ENCODE measurements around the gene VAV2.

The VAV2 gene

GRCh38 chr9:133811471-133811870, 180.7 kb downstream of the VAV2 start:
- no peak for DNase-seq

- DNase-seq, result no peak
Measured at GRCh38 chr9:133810556-133811195, 181.4 kb downstream of the VAV2 start.

- no peak for DNase-seq
Measured at GRCh38 chr9:133809335-133809734, 182.8 kb downstream of the VAV2 start.

- no peak for DNase-seq
Measured at GRCh38 chr9:133807818-133808217, 184.3 kb downstream of the VAV2 start.

- DNase-seq, result no peak
Measured at GRCh38 chr9:133807037-133807436, 185.1 kb downstream of the VAV2 start.

GRCh38 chr9:133806623-133807010, 185.5 kb downstream of the VAV2 start:
- no peak for DNase-seq

- DNase-seq, result no peak
Measured at GRCh38 chr9:133805876-133806622, 186.1 kb downstream of the VAV2 start.

- DNase-seq, result no peak
Measured at GRCh38 chr9:133804199-133804598, 187.9 kb downstream of the VAV2 start.

- no peak for DNase-seq
Measured at GRCh38 chr9:133803745-133804144, 188.4 kb downstream of the VAV2 start.

- DNase-seq, result no peak
Measured at GRCh38 chr9:133803028-133803585, 189.0 kb downstream of the VAV2 start.

GRCh38 chr9:133801739-133802138, 190.4 kb downstream of the VAV2 start:
- DNase-seq, result no peak

- DNase-seq, result no peak
Measured at GRCh38 chr9:133800266-133800665, 191.9 kb downstream of the VAV2 start.

- DNase-seq, result no peak
Measured at GRCh38 chr9:133799716-133800115, 192.4 kb downstream of the VAV2 start.

GRCh38 chr9:133799106-133799505, 193.0 kb downstream of the VAV2 start:
- no peak for DNase-seq

GRCh38 chr9:133798160-133798559, 194.0 kb downstream of the VAV2 start:
- no peak for DNase-seq

- DNase-seq, result no peak
Measured at GRCh38 chr9:133797406-133798105, 194.6 kb downstream of the VAV2 start.

- DNase-seq, result no peak
Measured at GRCh38 chr9:133796562-133796961, 195.6 kb downstream of the VAV2 start.

GRCh38 chr9:133795049-133795448, 197.1 kb downstream of the VAV2 start:
- DNase-seq, result no peak

- DNase-seq, result no peak
Measured at GRCh38 chr9:133794016-133794760, 197.9 kb downstream of the VAV2 start.

GRCh38 chr9:133793471-133793870, 198.7 kb downstream of the VAV2 start:
- no peak for DNase-seq

- peak; percentile 60 to 64 for DNase-seq
Measured at GRCh38 chr9:133792721-133793470, 199.2 kb downstream of the VAV2 start.

Data from stimulated activated CD4-positive, alpha-beta T cell treated with anti-CD3 and anti-CD28 coated beads, Interleukin-2, amount 100 ng/mL, for 24 hours (primary cell).